K562 (cell line): ENCODE measurements around the gene LIMD2. TPM values are rescaled to one million over a fixed set of nuclear protein-coding genes. Genes with fewer than 3 reads are reported as not detected.

Source experiments
- ATAC-seq: fragments of 200-7000 bp; cut with Tn5 transposase; 3 replicates; pipeline ENCODE4 v1.9.1; 2020; ENCODE audit warnings: moderate library complexity
- BruUV-seq: library from RNA; stranded (reverse); fragments of 400-500 nt; replicated peaks from 2 replicates; lab custom pipeline; 2021; lab: Mats Ljungman, UMichigan
- CTCF ChIA-PET: fragments of 300-600 bp; formaldehyde crosslinking; extraction: SDS; loops from one replicate; lab custom pipeline; 2021; ENCODE audit warnings: low intra/inter-chr PET ratio; lab: Yijun Ruan, JAX
- POLR2A ChIA-PET: fragments of 300-600, 350-650 bp; sonication (Branson Sonifier 250); formaldehyde crosslinking; extraction: SDS; loops from one replicate; lab custom pipeline; 2021; ENCODE audit warnings: antibody characterized with exemption, inconsistent platforms; lab: Yijun Ruan, JAX
- DNase-seq, 4 experiments: peaks; one replicate each; pipeline versions ENCODE4 v3.0.0 to v3.0.0-alpha.2; 2011 to 2018; ENCODE audit warnings: low spot score in 3 of 4, mixed read lengths in 3 of 4; ENCODE audit errors: extremely low read depth in 1 of 4
- FAIRE-seq: peaks from 2 replicates; lab custom pipeline; 2011; peaks lifted over from hg19 to GRCh38; lab: Jason Lieb, UNC
- H2AFZ ChIP-seq: 2 replicates; pipeline ENCODE4 v1.6.0; 2011; ENCODE audit warnings: low read depth, low read length, control low read depth, inconsistent platforms
- H3K27ac ChIP-seq: fragments of 200-600 bp; 3 replicates; pipeline ENCODE4 v1.8.0; 2011; ENCODE audit warnings: low read depth, mild to moderate bottlenecking, control low read depth, inconsistent platforms, low read length, moderate library complexity, mixed read lengths; ENCODE audit errors: extremely low read depth
- H3K27me3 ChIP-seq, 2 experiments: fragments of 300-600 bp in 1 of 2; 2 replicates in 1 of 2; 3 replicates in 1 of 2; pipeline versions ENCODE4 v1.6.0 to v1.8.0; 2011; ENCODE audit warnings: inconsistent platforms in 2 of 2, low read length in 2 of 2, mild to moderate bottlenecking in 1 of 2, mixed read lengths in 1 of 2, moderate library complexity in 1 of 2; ENCODE audit not compliant: control insufficient read depth in 2 of 2, insufficient read depth in 2 of 2
- H3K36me3 ChIP-seq: fragments of 300-600 bp; 3 replicates; pipeline ENCODE4 v1.8.0; 2011; ENCODE audit warnings: mild to moderate bottlenecking, low read length, inconsistent platforms; ENCODE audit not compliant: control insufficient read depth, insufficient read depth
- H3K4me1 ChIP-seq, 2 experiments: fragments of 200-600 bp in 1 of 2; replicated peaks in 1 of 2; 2 replicates in 1 of 2; 3 replicates in 1 of 2; pipeline versions ENCODE4 v1.5.1 to v1.8.0; 2011; ENCODE audit warnings: inconsistent platforms in 2 of 2, low read length in 2 of 2, mild to moderate bottlenecking in 1 of 2, mixed read lengths in 1 of 2, moderate library complexity in 1 of 2; ENCODE audit not compliant: control insufficient read depth in 2 of 2, insufficient read depth in 2 of 2
- H3K4me2 ChIP-seq: 2 replicates; pipeline ENCODE4 v1.6.1; 2011; ENCODE audit warnings: low read length, control low read depth, inconsistent platforms, mixed read lengths; ENCODE audit not compliant: insufficient read depth
- H3K4me3 ChIP-seq: fragments of 200-600 bp; sonication (generic), shearing (Covaris generic); 2 replicates; pipeline ENCODE4 v1.5.1; 2016; ENCODE audit warnings: control low read depth, inconsistent platforms
- H3K79me2 ChIP-seq: fragments of 200-600 bp; 3 replicates; pipeline ENCODE4 v1.8.0; 2011; ENCODE audit warnings: low read length, inconsistent platforms; ENCODE audit not compliant: control insufficient read depth, insufficient read depth
- H3K9ac ChIP-seq, 2 experiments: 2 replicates each; pipeline versions ENCODE4 v1.6.0 to v1.6.1; 2011; ENCODE audit warnings: low read depth in 2 of 2, low read length in 2 of 2, control low read depth in 1 of 2, inconsistent platforms in 1 of 2, mild to moderate bottlenecking in 1 of 2, mixed read lengths in 1 of 2; ENCODE audit not compliant: insufficient read depth in 1 of 2
- H3K9me1 ChIP-seq: one replicate; pipeline ENCODE4 v1.6.0; 2011; ENCODE audit warnings: inconsistent platforms, mild to moderate bottlenecking, low read length, moderate library complexity; ENCODE audit not compliant: control insufficient read depth, insufficient read depth
- H3K9me3 ChIP-seq: replicated peaks from 2 replicates; pipeline ENCODE4 v1.5.1; 2011; ENCODE audit warnings: low read depth, low read length, inconsistent platforms; ENCODE audit not compliant: control insufficient read depth, insufficient read depth
- H4K20me1 ChIP-seq: replicated peaks from 2 replicates; pipeline ENCODE4 v1.6.1; 2011; ENCODE audit warnings: low read length, inconsistent platforms, mixed read lengths; ENCODE audit not compliant: control insufficient read depth, insufficient read depth
- E2F4 ChIP-seq: sonication (generic); formaldehyde crosslinking; IDR thresholded peaks from 2 replicates; pipeline ENCODE4 v1.8.0; 2022; ENCODE audit warnings: mild to moderate bottlenecking, low read depth, missing genetic modification reagents
- HOMEZ ChIP-seq: fragments of 250-450 bp; sonication (Bioruptor Pico); IDR thresholded peaks from 2 replicates; pipeline ENCODE4 v1.4.0; 2020; ENCODE audit warnings: mild to moderate bottlenecking, moderate library complexity
- MXI1 ChIP-seq: IDR thresholded peaks from 2 replicates; pipeline ENCODE4 v1.6.1; 2011; ENCODE audit warnings: low read depth, mild to moderate bottlenecking, improper control_type of control experiment, low read length
- PHF21A ChIP-seq: fragments of 450-650 bp; IDR thresholded peaks from 2 replicates; pipeline ENCODE4 v1.6.1; 2017; ENCODE audit warnings: low read depth, borderline replicate concordance
- ZBTB1 ChIP-seq: sonication (generic); formaldehyde crosslinking; IDR thresholded peaks from 2 replicates; pipeline ENCODE4 v1.8.1; 2023; ENCODE audit warnings: missing genetic modification reagents, low read depth, mild to moderate bottlenecking, borderline replicate concordance
- WGBS: fragments of 100-300 bp; shearing (Covaris generic); methylation state at CpG from one replicate; pipeline ENCODE4 v1.1.6; 2016; ENCODE audit warnings: low coverage, mixed read lengths; ENCODE audit not compliant: insufficient coverage; ENCODE audit errors: missing lambda C conversion rate; 5-methylcytosine and 5-hydroxymethylcytosine counted together
- in situ Hi-C: fragments of 300-500 bp; cut with MboI; formaldehyde crosslinking; loops from 4 replicates; pipeline ENCODE4 v1.15.0; 2018; ENCODE audit warnings: inconsistent platforms, mixed read lengths
- intact Hi-C: fragments of 100-400 bp; cut with micrococcal nuclease; formaldehyde crosslinking; loops from 2 replicates; pipeline ENCODE4 v1.14.2; 2022
- polyA plus RNA-seq, 8 experiments: library from polyadenylated mRNA; depleted of rRNA in 4 of 8; stranded (reverse) in 5 of 8; unstranded in 3 of 8; fragments of >200 nt; fragmentation: Nextera tagmentation in 2 of 8; fragmentation: Illumina TruSeq in 1 of 8; extraction: Ambion mirVana in 2 of 8; extraction: Trizol in 1 of 8; gene quantifications; 2 replicates each; pipeline versions ENCODE4 v1.2.1 to v1.2.3, GENCODE V29; 2011 to 2014; ENCODE audit warnings: inconsistent platforms in 1 of 8, missing spikeins in 1 of 8
- total RNA-seq, 7 experiments: library from RNA; depleted of rRNA in 6 of 7; stranded (reverse); fragments of >200 nt in 6 of 7; fragmentation: Illumina TruSeq in 2 of 7; extraction: Trizol in 2 of 7; gene quantifications; 2 replicates each; pipeline versions ENCODE4 v1.2.1 to v1.2.3, GENCODE V29; 2011 to 2021; ENCODE audit warnings: low replicate concordance in 1 of 7

LIMD2 gene
- total and polyA plus RNA-seq, 9 of the 15 experiments (the other 6 are each of a cell fraction or from before 2014, with no cell fraction given), result 0.07 to 11.2 (median 2.8) TPM

GRCh38 chr17:63646488-63646806 is 53.5 kb downstream of the LIMD2 start:
- ATAC-seq (no peak), FAIRE-seq (no peak), DNase-seq (no peak)
- no peaks in the 10 kb centered on the region for H3K79me2 ChIP-seq
- H3K4me3 ChIP-seq, result no peak overlapping the region
- no peak overlapping the region for H3K4me2 ChIP-seq
- no peaks in the 10 kb centered on the region for H3K9me3 ChIP-seq
- H3K9me1 ChIP-seq, result no peaks in the 10 kb centered on the region
- no peak for TF ChIP-seq HOMEZ
- no peak for TF ChIP-seq E2F4 (CRISPR knock-in tag)
- TF ChIP-seq ZBTB1, result no peak
- TF ChIP-seq PHF21A, result no peak
- TF ChIP-seq MXI1, result no peak
- ChIA-PET POLR2A (interaction anchor here (2.3 kb wide), 1 partner anchor 12 kb away, joined by 7 read pairs; no protein-coding TSS in a partner anchor), CTCF (no interaction called here)
- no peak overlapping the region for H3K27ac ChIP-seq
- H3K27me3 ChIP-seq, result no peaks in the 10 kb centered on the region
- no peak overlapping the region for H3K9ac ChIP-seq
- in situ Hi-C loops, result no loop called here
- 48% methylated on average over 1 of the region's 1 CpG for WGBS
- intact Hi-C loops, result no loop called here
- no peaks in the 10 kb centered on the region for H3K4me1 ChIP-seq
- peaks cover 10% of the 10 kb centered on the region; the same call in 1 of the 3 replicates for H3K36me3 ChIP-seq
- BruUV-seq, result no TSS peak
- no peaks in the 10 kb centered on the region for H4K20me1 ChIP-seq
- no peak overlapping the region for H2AFZ ChIP-seq

Other genes with a start within 250 kb of the LIMD2 start
Only the 7 nearest of the 17 such genes appear.
- 18.7 and 23.9 TPM in 2 replicates for gene TACO1, start 99.2 kb downstream of the LIMD2 start, total RNA-seq (2014; rRNA removed)
- 24.7 and 25.2 TPM in 2 replicates for gene TACO1, start 99.2 kb downstream of the LIMD2 start, total RNA-seq (2014; rRNA removed; fragmentation: Illumina TruSeq; extraction: Trizol)
- gene TACO1, start 99.2 kb downstream of the LIMD2 start, total RNA-seq (2015; rRNA removed; fragmentation: Illumina TruSeq; extraction: Trizol), result 29.6 and 30.9 TPM in 2 replicates
- 40.8 and 42.1 TPM in 2 replicates for gene TACO1, start 99.2 kb downstream of the LIMD2 start, total RNA-seq (2021)
- gene TACO1, start 99.2 kb downstream of the LIMD2 start, polyA plus RNA-seq (2011; rRNA removed), result 26.9 and 33.2 TPM in 2 replicates
- gene TACO1, start 99.2 kb downstream of the LIMD2 start, polyA plus RNA-seq (2014; fragmentation: Illumina TruSeq; extraction: Trizol), result 31.9 and 40.3 TPM in 2 replicates
- gene TACO1, start 99.2 kb downstream of the LIMD2 start, polyA plus RNA-seq (2014; fragmentation: Nextera tagmentation; extraction: Ambion mirVana), result 10 to 100 TPM; 10.3 to 10.4 TPM
- gene TACO1, start 99.2 kb downstream of the LIMD2 start, polyA plus RNA-seq (2014; rRNA removed), result 41.6 and 42.3 TPM in 2 replicates
- gene MAP3K3, start 77.7 kb downstream of the LIMD2 start, total RNA-seq (2014; rRNA removed), result 11.7 and 14.6 TPM in 2 replicates
- gene MAP3K3, start 77.7 kb downstream of the LIMD2 start, total RNA-seq (2014; rRNA removed; fragmentation: Illumina TruSeq; extraction: Trizol), result 9.0 and 9.4 TPM in 2 replicates
- gene MAP3K3, start 77.7 kb downstream of the LIMD2 start, total RNA-seq (2015; rRNA removed; fragmentation: Illumina TruSeq; extraction: Trizol), result 12.7 and 12.8 TPM in 2 replicates
- 15.0 and 16.5 TPM in 2 replicates for gene MAP3K3, start 77.7 kb downstream of the LIMD2 start, total RNA-seq (2021)
- gene MAP3K3, start 77.7 kb downstream of the LIMD2 start, polyA plus RNA-seq (2011; rRNA removed), result 13.4 and 14.4 TPM in 2 replicates
- 12.1 and 12.9 TPM in 2 replicates for gene MAP3K3, start 77.7 kb downstream of the LIMD2 start, polyA plus RNA-seq (2014; fragmentation: Illumina TruSeq; extraction: Trizol)
- 1 to 10 TPM in 1 of 2 experiments, under 1 TPM in 1; 0.69 to 1.7 TPM for gene MAP3K3, start 77.7 kb downstream of the LIMD2 start, polyA plus RNA-seq (2014; fragmentation: Nextera tagmentation; extraction: Ambion mirVana)
- gene MAP3K3, start 77.7 kb downstream of the LIMD2 start, polyA plus RNA-seq (2014; rRNA removed), result 11.1 and 12.3 TPM in 2 replicates
- gene STRADA, start 41.7 kb upstream of the LIMD2 start, total RNA-seq (2014; rRNA removed), result 10.6 and 12.9 TPM in 2 replicates
- gene STRADA, start 41.7 kb upstream of the LIMD2 start, total RNA-seq (2014; rRNA removed; fragmentation: Illumina TruSeq; extraction: Trizol), result 19.4 and 21.5 TPM in 2 replicates
- 18.7 and 20.5 TPM in 2 replicates for gene STRADA, start 41.7 kb upstream of the LIMD2 start, total RNA-seq (2015; rRNA removed; fragmentation: Illumina TruSeq; extraction: Trizol)
- gene STRADA, start 41.7 kb upstream of the LIMD2 start, total RNA-seq (2021), result 21.2 and 22.5 TPM in 2 replicates
- gene STRADA, start 41.7 kb upstream of the LIMD2 start, polyA plus RNA-seq (2011; rRNA removed), result 33.0 and 46.3 TPM in 2 replicates
- gene STRADA, start 41.7 kb upstream of the LIMD2 start, polyA plus RNA-seq (2014; fragmentation: Illumina TruSeq; extraction: Trizol), result 28.9 and 30.4 TPM in 2 replicates
- gene STRADA, start 41.7 kb upstream of the LIMD2 start, polyA plus RNA-seq (2014; fragmentation: Nextera tagmentation; extraction: Ambion mirVana), result 10 to 100 TPM in 1 of 2 experiments, 1 to 10 TPM in 1; 6.6 to 12.5 TPM
- 19.6 and 20.2 TPM in 2 replicates for gene STRADA, start 41.7 kb upstream of the LIMD2 start, polyA plus RNA-seq (2014; rRNA removed)
- 97.4 and 106 TPM in 2 replicates for gene CCDC47, start 73.5 kb upstream of the LIMD2 start, total RNA-seq (2014; rRNA removed)
- 135 and 153 TPM in 2 replicates for gene CCDC47, start 73.5 kb upstream of the LIMD2 start, total RNA-seq (2014; rRNA removed; fragmentation: Illumina TruSeq; extraction: Trizol)
- 135 and 138 TPM in 2 replicates for gene CCDC47, start 73.5 kb upstream of the LIMD2 start, total RNA-seq (2015; rRNA removed; fragmentation: Illumina TruSeq; extraction: Trizol)
- 104 and 118 TPM in 2 replicates for gene CCDC47, start 73.5 kb upstream of the LIMD2 start, total RNA-seq (2021)
- 91.4 and 138 TPM in 2 replicates for gene CCDC47, start 73.5 kb upstream of the LIMD2 start, polyA plus RNA-seq (2011; rRNA removed)
- 142 and 162 TPM in 2 replicates for gene CCDC47, start 73.5 kb upstream of the LIMD2 start, polyA plus RNA-seq (2014; fragmentation: Illumina TruSeq; extraction: Trizol)
- gene CCDC47, start 73.5 kb upstream of the LIMD2 start, polyA plus RNA-seq (2014; fragmentation: Nextera tagmentation; extraction: Ambion mirVana), result 10 to 100 TPM; 15.5 to 20.5 TPM
- 122 and 125 TPM in 2 replicates for gene CCDC47, start 73.5 kb upstream of the LIMD2 start, polyA plus RNA-seq (2014; rRNA removed)
- gene DDX42, start 74.0 kb upstream of the LIMD2 start, total RNA-seq (2014; rRNA removed), result 54.0 and 65.1 TPM in 2 replicates
- gene DDX42, start 74.0 kb upstream of the LIMD2 start, total RNA-seq (2014; rRNA removed; fragmentation: Illumina TruSeq; extraction: Trizol), result 74.6 and 82.9 TPM in 2 replicates
- gene DDX42, start 74.0 kb upstream of the LIMD2 start, total RNA-seq (2015; rRNA removed; fragmentation: Illumina TruSeq; extraction: Trizol), result 80.9 and 87.6 TPM in 2 replicates
- gene DDX42, start 74.0 kb upstream of the LIMD2 start, total RNA-seq (2021), result 92.0 and 93.7 TPM in 2 replicates
- gene DDX42, start 74.0 kb upstream of the LIMD2 start, polyA plus RNA-seq (2011; rRNA removed), result 121 and 149 TPM in 2 replicates
- 128 and 133 TPM in 2 replicates for gene DDX42, start 74.0 kb upstream of the LIMD2 start, polyA plus RNA-seq (2014; fragmentation: Illumina TruSeq; extraction: Trizol)
- gene DDX42, start 74.0 kb upstream of the LIMD2 start, polyA plus RNA-seq (2014; fragmentation: Nextera tagmentation; extraction: Ambion mirVana), result 10 to 100 TPM; 16.5 to 28.4 TPM
- gene DDX42, start 74.0 kb upstream of the LIMD2 start, polyA plus RNA-seq (2014; rRNA removed), result 110 and 127 TPM in 2 replicates
- 89.2 and 115 TPM in 2 replicates for gene PSMC5, start 127.3 kb upstream of the LIMD2 start, total RNA-seq (2014; rRNA removed)
- 106 and 108 TPM in 2 replicates for gene PSMC5, start 127.3 kb upstream of the LIMD2 start, total RNA-seq (2014; rRNA removed; fragmentation: Illumina TruSeq; extraction: Trizol)
- 110 and 114 TPM in 2 replicates for gene PSMC5, start 127.3 kb upstream of the LIMD2 start, total RNA-seq (2015; rRNA removed; fragmentation: Illumina TruSeq; extraction: Trizol)
- gene PSMC5, start 127.3 kb upstream of the LIMD2 start, total RNA-seq (2021), result 140 and 161 TPM in 2 replicates
- 138 and 200 TPM in 2 replicates for gene PSMC5, start 127.3 kb upstream of the LIMD2 start, polyA plus RNA-seq (2011; rRNA removed)
- 181 and 184 TPM in 2 replicates for gene PSMC5, start 127.3 kb upstream of the LIMD2 start, polyA plus RNA-seq (2014; fragmentation: Illumina TruSeq; extraction: Trizol)
- 100 to 1,000 TPM; 159 to 393 TPM for gene PSMC5, start 127.3 kb upstream of the LIMD2 start, polyA plus RNA-seq (2014; fragmentation: Nextera tagmentation; extraction: Ambion mirVana)
- gene PSMC5, start 127.3 kb upstream of the LIMD2 start, polyA plus RNA-seq (2014; rRNA removed), result 247 and 261 TPM in 2 replicates
- 54.9 and 65.6 TPM in 2 replicates for gene FTSJ3, start 127.5 kb upstream of the LIMD2 start, total RNA-seq (2014; rRNA removed)
- gene FTSJ3, start 127.5 kb upstream of the LIMD2 start, total RNA-seq (2014; rRNA removed; fragmentation: Illumina TruSeq; extraction: Trizol), result 50.1 and 54.0 TPM in 2 replicates
- 60.7 and 62.2 TPM in 2 replicates for gene FTSJ3, start 127.5 kb upstream of the LIMD2 start, total RNA-seq (2015; rRNA removed; fragmentation: Illumina TruSeq; extraction: Trizol)
- gene FTSJ3, start 127.5 kb upstream of the LIMD2 start, total RNA-seq (2021), result 46.1 and 51.8 TPM in 2 replicates
- gene FTSJ3, start 127.5 kb upstream of the LIMD2 start, polyA plus RNA-seq (2011; rRNA removed), result 36.0 and 42.1 TPM in 2 replicates
- 52.6 and 56.6 TPM in 2 replicates for gene FTSJ3, start 127.5 kb upstream of the LIMD2 start, polyA plus RNA-seq (2014; fragmentation: Illumina TruSeq; extraction: Trizol)
- gene FTSJ3, start 127.5 kb upstream of the LIMD2 start, polyA plus RNA-seq (2014; fragmentation: Nextera tagmentation; extraction: Ambion mirVana), result 10 to 100 TPM; 18.0 to 49.3 TPM
- 48.5 and 52.4 TPM in 2 replicates for gene FTSJ3, start 127.5 kb upstream of the LIMD2 start, polyA plus RNA-seq (2014; rRNA removed)